H1 (cell line): ENCODE data around the gene SLC39A11. TPM values are rescaled to one million over a fixed set of nuclear protein-coding genes. Genes with fewer than 3 reads are reported as not detected.

ENCODE experiments used
- CTCF ChIA-PET: fragments of 300-600 bp; sonication (Branson Sonifier 250); formaldehyde crosslinking; loops from one replicate; lab custom pipeline; 2021; ENCODE audit not compliant: partially characterized antibody; lab: Charles Lee
- POLR2A ChIA-PET: fragments of 300-600 bp; sonication (Branson Sonifier 250); formaldehyde crosslinking; loops from one replicate; lab custom pipeline; 2021; ENCODE audit warnings: inconsistent platforms; ENCODE audit not compliant: partially characterized antibody; lab: Charles Lee
- DNase-seq, 2 experiments: peaks; one replicate each; pipeline versions ENCODE4 v3.0.0 to v3.0.0-alpha.2; 2010 to 2022; ENCODE audit warnings: low spot score in 2 of 2, low read depth in 1 of 2, mixed read lengths in 1 of 2
- FAIRE-seq: peaks from 2 replicates; lab custom pipeline; 2011; peaks lifted over from hg19 to GRCh38; lab: Jason Lieb, UNC
- H2AFZ ChIP-seq: 2 replicates; pipeline ENCODE4 v1.8.1; 2012; ENCODE audit warnings: low read length, inconsistent platforms
- H2AK5ac ChIP-seq: 2 replicates; pipeline ENCODE4 v1.6.1; 2013; ENCODE audit warnings: low read depth, low read length
- H2BK120ac ChIP-seq: replicated peaks from 2 replicates; pipeline ENCODE3; 2013; ENCODE audit warnings: low read depth, low read length, inconsistent platforms
- H2BK12ac ChIP-seq: 2 replicates; pipeline ENCODE4 v1.6.1; 2013; ENCODE audit warnings: low read depth, low read length
- H2BK15ac ChIP-seq: 2 replicates; pipeline ENCODE4 v1.6.1; 2013; ENCODE audit warnings: low read length
- H2BK20ac ChIP-seq: 2 replicates; pipeline ENCODE4 v1.6.1; 2013; ENCODE audit warnings: low read length
- H2BK5ac ChIP-seq: 2 replicates; pipeline ENCODE4 v1.6.1; 2013; ENCODE audit warnings: low read depth, low read length
- H3K14ac ChIP-seq: 2 replicates; pipeline ENCODE4 v1.6.1; 2013; ENCODE audit warnings: inconsistent platforms; ENCODE audit not compliant: insufficient read length
- H3K18ac ChIP-seq: 2 replicates; pipeline ENCODE4 v1.6.1; 2013; ENCODE audit warnings: low read length; ENCODE audit errors: extremely low read depth
- H3K23ac ChIP-seq: 2 replicates; pipeline ENCODE4 v1.6.1; 2013; ENCODE audit warnings: inconsistent platforms; ENCODE audit not compliant: insufficient read length
- H3K23me2 ChIP-seq: 2 replicates; pipeline ENCODE4 v1.6.1; 2013; ENCODE audit warnings: low read depth, low read length
- H3K27ac ChIP-seq: 2 replicates; pipeline ENCODE4 v1.6.1; 2011; ENCODE audit warnings: low read depth, low read length, inconsistent platforms
- H3K27me3 ChIP-seq, 4 experiments: replicated peaks in 1 of 4; 1 replicate in 1 of 4; 2 replicates in 3 of 4; pipeline versions ENCODE4 v1.6.1 to v1.8.1; 2011 to 2013; ENCODE audit warnings: low read length in 3 of 4, mild to moderate bottlenecking in 3 of 4, inconsistent platforms in 2 of 4, mixed read lengths in 2 of 4, moderate library complexity in 1 of 4; ENCODE audit not compliant: control insufficient read depth in 3 of 4, insufficient read depth in 3 of 4; ENCODE audit errors: extremely low read depth in 1 of 4
- H3K36me3 ChIP-seq, 4 experiments: 2 replicates each; pipeline versions ENCODE4 v1.6.1 to v1.8.1; 2011 to 2013; ENCODE audit warnings: mild to moderate bottlenecking in 4 of 4, low read length in 3 of 4, moderate library complexity in 2 of 4, control low read depth in 1 of 4, inconsistent platforms in 1 of 4; ENCODE audit not compliant: insufficient read depth in 4 of 4, control insufficient read depth in 2 of 4
- H3K4ac ChIP-seq: replicated peaks from 2 replicates; pipeline ENCODE3; 2013; ENCODE audit warnings: low read length, low read depth, mixed read lengths, inconsistent platforms; ENCODE audit not compliant: insufficient read length
- H3K4me1 ChIP-seq, 4 experiments: replicated peaks in 1 of 4; 1 replicate in 1 of 4; 2 replicates in 3 of 4; pipeline versions ENCODE4 v1.6.1 to v1.8.1; 2011 to 2013; ENCODE audit warnings: low read length in 3 of 4, inconsistent platforms in 2 of 4, mixed read lengths in 1 of 4; ENCODE audit not compliant: insufficient read depth in 4 of 4, control insufficient read depth in 3 of 4
- H3K4me2 ChIP-seq, 2 experiments: 2 replicates each; pipeline versions ENCODE4 v1.6.1 to v1.8.1; 2011 to 2013; ENCODE audit warnings: low read depth in 2 of 2, low read length in 2 of 2, control low read depth in 1 of 2, inconsistent platforms in 1 of 2, mild to moderate bottlenecking in 1 of 2; ENCODE audit not compliant: insufficient read depth in 1 of 2
- H3K4me3 ChIP-seq, 4 experiments: fragments of 200-600, 300-600 bp in 1 of 4; sonication (generic), shearing (Covaris generic), sonication (Bioruptor Twin) in 1 of 4; 2 replicates each; pipeline versions ENCODE4 v1.5.1 to v1.8.1; 2011 to 2016; ENCODE audit warnings: low read length in 4 of 4, low read depth in 3 of 4, control low read depth in 2 of 4, inconsistent platforms in 2 of 4, mild to moderate bottlenecking in 2 of 4, mixed read lengths in 1 of 4, moderate library complexity in 1 of 4; ENCODE audit not compliant: insufficient read depth in 2 of 4; ENCODE audit errors: extremely low read depth in 1 of 4
- H3K56ac ChIP-seq: replicated peaks from 2 replicates; pipeline ENCODE3; 2013; ENCODE audit warnings: low read depth, mild to moderate bottlenecking, mixed read lengths, low read length, inconsistent platforms; ENCODE audit not compliant: insufficient read length
- H3K79me1 ChIP-seq: 2 replicates; pipeline ENCODE4 v1.6.1; 2013; ENCODE audit warnings: low read depth, low read length, control low read depth
- H3K79me2 ChIP-seq, 2 experiments: 2 replicates each; pipeline versions ENCODE4 v1.6.1 to v1.8.1; 2012 to 2013; ENCODE audit warnings: low read length in 2 of 2, mild to moderate bottlenecking in 2 of 2, inconsistent platforms in 1 of 2; ENCODE audit not compliant: insufficient read depth in 2 of 2, control insufficient read depth in 1 of 2
- H3K9ac ChIP-seq, 4 experiments: replicated peaks in 1 of 4; 1 replicate in 1 of 4; 2 replicates in 3 of 4; pipeline versions ENCODE4 v1.6.1 to v1.8.1; 2011 to 2013; ENCODE audit warnings: low read depth in 3 of 4, low read length in 3 of 4, control low read depth in 2 of 4, mild to moderate bottlenecking in 2 of 4, moderate library complexity in 2 of 4, inconsistent platforms in 1 of 4; ENCODE audit errors: extremely low read depth in 1 of 4
- H3K9me3 ChIP-seq, 2 experiments: 2 replicates each; pipeline versions ENCODE4 v1.6.1 to v1.8.1; 2012 to 2013; ENCODE audit warnings: mild to moderate bottlenecking in 2 of 2, moderate library complexity in 2 of 2, control low read depth in 1 of 2, inconsistent platforms in 1 of 2, low read depth in 1 of 2, low read length in 1 of 2, mixed read lengths in 1 of 2; ENCODE audit not compliant: insufficient read depth in 2 of 2
- H4K20me1 ChIP-seq, 2 experiments: replicated peaks in 1 of 2; 2 replicates each; pipeline versions ENCODE3 to v1.8.1; 2011 to 2013; ENCODE audit warnings: inconsistent platforms in 2 of 2, low read length in 2 of 2, mild to moderate bottlenecking in 1 of 2; ENCODE audit not compliant: insufficient read depth in 2 of 2, control insufficient read depth in 1 of 2
- H4K5ac ChIP-seq: 2 replicates; pipeline ENCODE4 v1.6.1; 2013; ENCODE audit warnings: low read length, low read depth, mixed read lengths, inconsistent platforms; ENCODE audit not compliant: insufficient read length
- H4K8ac ChIP-seq: 2 replicates; pipeline ENCODE4 v1.8.0; 2013; ENCODE audit warnings: mild to moderate bottlenecking, moderate library complexity, low read length, inconsistent platforms; ENCODE audit not compliant: insufficient read depth; ENCODE audit errors: extremely low read depth
- H4K91ac ChIP-seq: replicated peaks from 2 replicates; pipeline ENCODE3; 2013; ENCODE audit warnings: low read length, mixed read lengths, inconsistent platforms; ENCODE audit not compliant: insufficient read length
- BCL11A ChIP-seq, 2 experiments: IDR thresholded peaks; one replicate each; pipeline ENCODE4 v1.6.1; 2011; ENCODE audit warnings: low read depth in 2 of 2, low read length in 2 of 2, mild to moderate bottlenecking in 2 of 2
- CHD2 ChIP-seq: IDR thresholded peaks from 2 replicates; pipeline ENCODE4 v1.6.1; 2012; ENCODE audit warnings: low read length, improper control_type of control experiment
- CREB1 ChIP-seq: IDR thresholded peaks from 2 replicates; pipeline ENCODE4 v1.6.1; 2012; ENCODE audit warnings: inconsistent platforms
- GABPA ChIP-seq: IDR thresholded peaks from 2 replicates; pipeline ENCODE4 v1.6.1; 2011; ENCODE audit warnings: mild to moderate bottlenecking, low read length, moderate library complexity, borderline replicate concordance; ENCODE audit not compliant: insufficient read depth
- KDM1A ChIP-seq: fragments of 200-600, 300-600 bp; sonication (generic); IDR thresholded peaks from 2 replicates; pipeline ENCODE4 v1.7.1; 2016; ENCODE audit warnings: mild to moderate bottlenecking, low read length, borderline replicate concordance
- KDM4A ChIP-seq: IDR thresholded peaks from one replicate; pipeline ENCODE4 v1.7.1; 2012; ENCODE audit warnings: low read depth, mild to moderate bottlenecking, moderate library complexity, low read length, inconsistent platforms; ENCODE audit not compliant: severe bottlenecking
- KDM5A ChIP-seq: fragments of 200-600 bp; IDR thresholded peaks from 2 replicates; pipeline ENCODE4 v1.7.1; 2012; ENCODE audit warnings: mild to moderate bottlenecking, low read length, inconsistent platforms, mixed read lengths
- PHF8 ChIP-seq: fragments of 200-600 bp; sonication (generic); conservative IDR thresholded peaks from 2 replicates; pipeline ENCODE4 v1.7.1; 2012; ENCODE audit warnings: low read depth, mild to moderate bottlenecking, inconsistent platforms, low read length, moderate library complexity
- POLR2A ChIP-seq, 2 experiments: IDR thresholded peaks; 1 replicate in 1 of 2; 2 replicates in 1 of 2; pipeline ENCODE4 v1.6.1; 2011; ENCODE audit warnings: low read depth in 2 of 2, low read length in 2 of 2, mild to moderate bottlenecking in 2 of 2; ENCODE audit errors: control extremely low read depth in 1 of 2
- POU5F1 ChIP-seq: IDR thresholded peaks from 2 replicates; pipeline ENCODE4 v1.6.1; 2011; ENCODE audit warnings: low read depth, mild to moderate bottlenecking, low read length, moderate library complexity
- SIN3A ChIP-seq, 2 experiments: IDR thresholded peaks in 1 of 2; conservative IDR thresholded peaks in 1 of 2; 2 replicates each; pipeline ENCODE4 v1.6.1; 2011 to 2012; ENCODE audit warnings: low read length in 2 of 2, improper control_type of control experiment in 1 of 2, low read depth in 1 of 2, mild to moderate bottlenecking in 1 of 2
- SP4 ChIP-seq: IDR thresholded peaks from 2 replicates; pipeline ENCODE4 v1.6.1; 2012; ENCODE audit warnings: low read length, inconsistent platforms
- SRF ChIP-seq: IDR thresholded peaks from 2 replicates; pipeline ENCODE4 v1.6.1; 2011; ENCODE audit warnings: mild to moderate bottlenecking, low read depth, low read length, moderate library complexity
- TCF12 ChIP-seq: IDR thresholded peaks from 2 replicates; pipeline ENCODE4 v1.6.1; 2011; ENCODE audit warnings: low read depth, mild to moderate bottlenecking, low read length
- WGBS, 2 experiments: shearing (Covaris generic) in 1 of 2; methylation state at CpG; one replicate each; pipeline versions ENCODE4 v1.1.6 to v1.1.7; 2013 to 2015; ENCODE audit warnings: low lambda C conversion rate in 2 of 2, mixed read lengths in 2 of 2, inconsistent platforms in 1 of 2, low coverage in 1 of 2, missing lambda C conversion rate in 1 of 2; ENCODE audit not compliant: insufficient replicate concordance in 2 of 2, insufficient coverage in 1 of 2, insufficient read length in 1 of 2; ENCODE audit errors: extremely low coverage in 1 of 2, missing lambda C conversion rate in 1 of 2; 5-methylcytosine and 5-hydroxymethylcytosine counted together
- polyA plus RNA-seq, 7 experiments: library from polyadenylated mRNA; depleted of rRNA in 3 of 7; stranded (reverse) in 5 of 7; unstranded in 2 of 7; fragments of >200 nt in 5 of 7; fragments of 200-250 nt in 2 of 7; gene quantifications; 1 replicate in 5 of 7; 2 replicates in 1 of 7; 4 replicates in 1 of 7; pipeline versions ENCODE4 v1.2.1 to v1.2.3, GENCODE V29; 2011 to 2013; ENCODE audit warnings: missing spikeins in 2 of 7, mixed read lengths in 2 of 7
- total RNA-seq: library from RNA; stranded (reverse); fragmentation: NEBNext Ultra II Directional; extraction: Animal tissue kit (Norgen Biotek cat#: 25700); gene quantifications from 2 replicates; pipeline ENCODE4 v1.2.1, GENCODE V29; 2021

Gene SLC39A11
- total and polyA plus RNA-seq, 2 of the 8 experiments (the other 6 are each of a cell fraction or from before 2014, with no cell fraction given): 12.2 to 19.6 TPM

DNA sequence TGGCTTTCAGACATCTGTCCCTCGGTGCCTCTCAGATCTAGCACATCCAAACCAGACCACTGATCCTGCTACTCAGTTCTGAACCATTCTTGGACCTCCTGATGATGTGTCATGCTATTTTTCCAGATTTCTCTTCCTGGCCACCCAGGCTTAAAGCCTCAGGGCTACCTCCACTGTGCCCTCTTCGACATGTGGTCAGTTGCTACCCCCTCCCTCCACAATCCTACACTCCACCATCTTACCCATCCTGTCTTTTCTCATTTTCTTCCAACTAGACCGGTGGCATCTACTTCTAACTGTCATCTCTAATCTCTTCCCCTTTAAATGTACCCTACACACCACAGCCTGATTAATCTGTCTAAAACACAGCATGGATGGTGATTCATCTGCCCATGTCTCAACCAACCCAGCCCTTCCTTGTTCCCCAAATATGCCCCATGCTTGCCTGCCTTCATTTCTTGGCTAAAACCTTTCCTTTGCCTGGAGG is 478.6 kb downstream of the SLC39A11 start:
- no peaks in the 10 kb centered on the region for H4K20me1 ChIP-seq
- no peaks in the 10 kb centered on the region for H3K36me3 ChIP-seq
- no peak overlapping the region for H3K56ac ChIP-seq
- CTCF ChIA-PET: interaction anchor here (1.3 to 5.7 kb wide), 4 partner anchors 10 to 57 kb away, joined by 4 to 32 read pairs (median 8); no protein-coding TSS in a partner anchor
- H2BK12ac ChIP-seq: no peak overlapping the region
- no peak overlapping the region for H4K8ac ChIP-seq
- FAIRE-seq: no peak
- no peak overlapping the region for H4K91ac ChIP-seq
- no peak overlapping the region for H2BK120ac ChIP-seq
- H3K4me2 ChIP-seq: no peak overlapping the region
- no peak overlapping the region for H3K4ac ChIP-seq
- H3K14ac ChIP-seq: no peak overlapping the region
- H3K27ac ChIP-seq: no peak overlapping the region
- no peak overlapping the region for H2AK5ac ChIP-seq
- H2BK20ac ChIP-seq: no peak overlapping the region
- POLR2A ChIA-PET: interaction anchor here (1.7 kb wide), 1 partner anchor 21 kb away, joined by 5 read pairs; no protein-coding TSS in a partner anchor
- H4K5ac ChIP-seq: no peak overlapping the region
- no peaks in the 10 kb centered on the region for H3K79me2 ChIP-seq
- DNase-seq: no peak
- H3K4me1 ChIP-seq: peaks cover 2 to 6% (median 3%) of the 10 kb centered on the region in 4 experiments; a peak in 4 of 7 replicates
- no peaks in the 10 kb centered on the region for H3K79me1 ChIP-seq
- 0 out of 2 replicates have a peak overlapping the region, but pooled peaks have one; percentile 72 for H2BK15ac ChIP-seq
- WGBS, 2 experiments: 88% methylated on average over 3 of the region's 3 CpGs; no CpG with 5 or more reads in 1 of the 2 experiments
- no peak overlapping the region for H3K23ac ChIP-seq
- no peaks in the 10 kb centered on the region for H3K9me3 ChIP-seq
- H3K4me3 ChIP-seq: no peak overlapping the region
- no peak overlapping the region for H3K9ac ChIP-seq
- H3K27me3 ChIP-seq: peaks cover 0 to 2% (median 0%) of the 10 kb centered on the region in 4 experiments; a peak in 2 of 7 replicates
- H2BK5ac ChIP-seq: no peak overlapping the region
- H3K23me2 ChIP-seq: no peaks in the 10 kb centered on the region
- no peak overlapping the region for H2AFZ ChIP-seq
- H3K18ac ChIP-seq: no peak overlapping the region
- TF ChIP-seq SP4 (no peak), GABPA (no peak), POLR2A (IDR thresholded peaks at IDR 0.05; ENCODE audit: control extremely low read depth in 1 of 2, low read depth in 2 of 2, low read length in 2 of 2) (no peak), KDM4A (no peak), KDM5A (no peak), CHD2 (no peak), POU5F1 (no peak), CREB1 (no peak), KDM1A (no peak), PHF8 (no peak), TCF12 (no peak), SIN3A (conservative IDR thresholded peaks at IDR 0.05 in 1 of 2, IDR thresholded peaks at IDR 0.05 in 1 of 2; ENCODE audit: low read depth in 1 of 2, low read length in 2 of 2) (no peak), BCL11A (IDR thresholded peaks at IDR 0.05; ENCODE audit: low read depth in 2 of 2, low read length in 2 of 2) (no peak), SRF (no peak)
